ENCODE data around the gene ZBED1.
"Not testable (repeated sequence)": the region's sequence is repeated elsewhere in the genome, so short reads cannot be mapped to it uniquely, and the experiment has no call there.

ZBED1 gene

DNA sequence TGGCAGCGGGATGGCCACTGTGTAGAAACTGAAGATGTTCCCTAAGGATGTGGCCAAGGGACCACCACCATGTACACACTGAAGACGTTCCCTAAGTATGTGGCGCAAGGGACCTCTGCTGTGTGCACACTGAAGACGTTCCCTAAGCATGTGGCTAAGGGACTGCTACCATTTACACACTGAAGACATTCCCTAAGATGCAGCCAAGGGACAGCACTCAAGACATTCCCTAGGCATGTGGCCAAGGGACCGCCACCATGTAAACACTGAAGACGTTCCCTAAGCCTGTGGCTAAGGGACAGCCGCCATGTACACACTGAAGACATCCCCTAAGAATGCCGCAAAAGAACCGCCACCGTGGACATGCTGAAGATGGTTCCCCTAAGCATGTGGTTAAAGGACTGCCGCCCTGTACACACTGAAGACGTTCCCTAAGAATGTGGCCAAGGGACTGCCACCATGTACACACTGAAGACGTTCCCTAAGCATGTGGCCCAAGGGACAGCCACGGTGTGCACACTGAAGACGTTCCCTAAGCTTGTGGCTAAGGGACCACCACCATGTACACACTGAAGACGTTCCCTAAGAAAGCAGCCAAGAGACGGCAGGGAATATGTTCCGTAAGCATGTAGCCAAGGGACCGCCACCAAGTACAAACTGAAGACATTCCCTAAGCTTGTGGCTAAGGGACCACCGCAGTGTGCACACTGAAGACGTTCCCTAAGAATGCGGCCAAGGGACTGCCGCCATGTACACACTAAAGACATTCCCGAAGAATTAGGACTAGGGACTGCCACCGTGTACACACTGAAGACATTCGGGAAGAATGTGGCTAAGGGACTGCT, 43.3 kb downstream of the ZBED1 start:
- no peak for DNase-seq (ENCODE audit: low read depth in 2 of 2, low spot score in 1 of 2)

DNA sequence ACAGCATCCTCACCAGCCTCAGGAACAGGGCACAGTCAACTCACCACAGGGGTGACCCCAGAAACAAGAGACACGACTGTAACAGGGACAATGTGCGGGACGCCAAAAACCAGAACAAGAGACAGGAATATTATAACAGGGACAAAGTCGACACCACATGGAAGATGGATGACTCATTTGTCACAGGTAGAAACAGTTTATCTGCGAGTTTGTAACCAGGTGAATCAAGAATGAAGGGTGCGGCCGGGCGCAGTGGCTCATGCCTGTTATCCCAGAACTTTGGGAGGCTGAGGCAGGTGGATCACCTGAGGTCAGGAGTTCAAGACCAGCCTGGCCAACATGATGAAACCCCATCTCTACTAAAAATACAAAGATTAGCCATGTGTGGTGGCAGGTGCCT, 44.7 kb downstream of the ZBED1 start:
- not testable (repeated sequence) for DNase-seq (ENCODE audit: low read depth in 2 of 2, low spot score in 1 of 2)

DNA sequence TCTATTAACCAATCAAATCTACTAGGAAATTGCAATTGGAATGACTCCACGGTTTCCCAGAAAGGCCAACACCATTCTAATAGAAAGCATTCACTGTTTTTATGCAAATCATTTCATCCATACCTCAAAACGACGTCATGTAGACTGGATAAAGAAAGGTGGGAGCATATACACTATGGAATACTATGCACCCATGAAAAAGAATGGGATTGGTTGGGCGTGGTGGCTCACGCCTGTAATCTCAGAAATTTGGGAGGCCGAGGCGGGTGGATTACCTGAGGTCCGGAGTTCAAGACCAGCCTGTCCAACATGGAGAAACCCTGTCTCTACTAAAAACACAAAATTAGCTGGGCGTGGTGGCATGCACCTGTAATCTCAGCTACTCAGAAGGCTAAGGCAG, 46.2 kb downstream of the ZBED1 start:
- DNase-seq (ENCODE audit: low read depth in 2 of 2, low spot score in 1 of 2) = not testable (repeated sequence)

DNA sequence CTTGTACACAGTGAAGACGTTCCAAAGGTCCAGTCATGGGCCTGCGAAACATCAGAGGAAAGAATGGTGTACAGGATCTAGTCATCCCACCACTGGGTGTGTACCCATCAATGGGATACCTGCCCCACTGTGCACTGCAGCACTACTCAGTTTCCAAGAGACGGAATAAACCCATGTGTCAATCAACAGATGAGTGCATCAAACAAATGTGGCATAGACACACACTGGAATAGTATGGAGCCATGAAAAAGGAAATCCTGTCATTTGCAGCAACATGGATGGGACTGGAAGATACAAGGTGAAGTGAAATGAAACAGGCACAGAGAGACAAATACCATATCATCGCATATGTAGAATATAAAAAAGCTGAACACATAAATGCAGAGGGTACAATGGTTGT, 48.0 kb downstream of the ZBED1 start:
- DNase-seq (ENCODE audit: low read depth in 2 of 2, low spot score in 1 of 2) = no peak

DNA sequence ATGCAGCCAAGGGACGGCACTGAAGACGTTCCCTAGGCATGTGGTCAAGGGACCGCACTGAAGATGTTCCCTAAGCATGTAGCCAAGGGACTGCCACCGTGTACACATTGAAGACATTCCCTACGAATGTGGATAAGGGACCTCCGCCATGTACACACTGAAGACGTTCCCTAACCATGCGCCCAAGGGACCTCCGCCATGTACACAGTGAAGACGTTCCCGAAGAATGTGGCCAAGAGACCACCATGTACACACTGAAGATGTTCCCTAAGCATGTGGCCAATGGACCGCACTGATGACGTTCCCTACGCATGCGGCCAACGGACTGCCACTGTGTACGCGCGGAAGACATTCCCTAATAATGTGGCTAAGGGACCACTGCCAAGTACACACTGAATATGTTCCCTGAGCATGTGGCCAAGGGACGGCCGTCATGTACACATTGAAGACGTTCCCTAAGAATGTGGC, 48.4 kb downstream of the ZBED1 start:
- DNase-seq (ENCODE audit: low read depth in 2 of 2, low spot score in 1 of 2) = no peak

DNA sequence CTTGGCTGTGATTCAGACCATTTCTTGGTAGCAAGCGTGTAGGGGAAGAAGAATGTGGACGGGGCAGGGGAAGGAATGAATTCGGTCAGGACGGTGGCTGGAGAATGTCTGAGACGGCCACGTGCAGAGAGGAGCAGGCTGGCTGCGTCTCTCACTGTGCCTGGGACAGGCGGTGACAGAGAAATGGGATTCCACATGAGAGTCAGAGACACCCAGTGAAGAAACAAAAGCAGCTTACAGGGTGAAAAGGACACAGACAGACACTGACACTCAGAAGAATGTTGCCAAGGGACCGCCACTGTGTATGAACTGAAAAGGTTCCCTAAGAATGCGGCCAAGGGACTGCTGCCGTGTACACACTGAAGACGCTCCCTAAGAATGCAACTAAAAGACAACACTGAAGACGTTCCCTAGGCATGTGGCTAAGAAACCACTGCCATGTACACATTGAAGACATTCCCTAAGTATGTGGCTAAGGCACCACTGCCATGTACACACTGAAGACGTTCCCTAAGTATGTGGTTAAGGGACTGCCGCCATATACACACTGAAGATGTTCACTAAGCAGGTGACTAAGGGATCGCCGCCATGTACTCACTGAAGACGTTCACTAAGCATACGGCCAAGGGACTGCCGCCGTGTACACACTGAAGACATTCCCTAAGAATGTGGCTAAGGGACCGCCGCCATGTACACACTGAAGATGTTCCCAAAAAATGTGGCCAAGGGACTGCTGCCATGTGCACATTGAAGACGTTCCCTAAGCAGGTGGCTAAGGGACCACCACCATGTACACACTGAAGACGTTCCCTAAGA, 49.1 kb downstream of the ZBED1 start:
- DNase-seq (ENCODE audit: low read depth in 2 of 2, low spot score in 1 of 2) = no peak

DNA sequence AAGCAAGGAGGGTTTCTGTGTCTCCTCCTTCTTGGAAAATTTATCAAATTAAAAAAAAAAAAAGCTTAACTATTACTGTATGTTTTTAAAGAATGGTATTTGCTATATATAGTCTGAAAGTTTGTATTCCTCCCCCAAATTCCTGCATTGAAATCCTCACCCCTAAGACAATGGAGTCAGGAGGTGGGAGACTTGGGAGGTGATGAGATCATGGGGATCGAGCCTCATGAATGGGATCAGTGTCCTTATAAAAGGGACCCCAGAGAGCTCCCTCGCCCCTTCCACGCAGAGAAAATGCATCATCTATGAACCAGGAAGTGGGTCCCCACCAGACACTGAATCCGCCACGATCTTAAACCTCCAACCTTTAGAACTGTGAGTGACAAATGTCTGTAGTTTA, 50.1 kb downstream of the ZBED1 start:
- no peak for DNase-seq (ENCODE audit: low read depth in 2 of 2, low spot score in 1 of 2)

DNA sequence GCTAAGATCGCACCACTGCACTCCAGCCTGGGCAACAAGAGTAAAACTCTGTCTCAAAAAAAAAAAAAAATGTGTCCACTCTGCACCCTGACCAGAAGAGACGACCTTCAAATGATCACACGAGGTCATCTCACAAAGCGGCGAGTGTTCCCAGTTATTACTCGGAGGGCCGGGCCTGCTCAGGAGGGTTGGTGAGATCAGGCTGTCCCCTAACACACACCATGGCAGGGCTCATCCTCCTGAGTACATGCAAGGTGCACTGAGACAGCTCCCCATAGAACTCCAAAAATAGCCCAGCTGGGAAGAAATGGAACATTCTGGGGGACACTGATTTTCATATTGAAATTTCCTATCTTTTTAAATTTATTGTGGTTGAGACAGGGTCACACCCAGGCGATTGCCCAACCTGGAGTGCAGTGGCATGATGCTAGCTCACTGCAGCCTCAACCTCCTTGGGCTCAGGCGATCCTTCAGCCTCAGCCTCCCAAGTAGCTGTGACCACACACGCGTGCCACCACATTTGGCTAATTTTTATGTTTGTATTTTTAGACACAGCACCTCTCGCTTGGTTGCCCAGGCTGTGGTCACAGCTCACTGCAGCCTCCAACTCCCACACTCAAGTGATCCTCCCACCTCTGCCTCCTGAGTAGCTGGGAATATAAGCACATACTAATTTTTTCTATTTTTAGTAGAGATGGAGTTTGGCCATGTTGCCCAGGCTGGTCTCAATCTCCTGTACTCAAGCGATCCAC, 51.5 kb downstream of the ZBED1 start:
- DNase-seq (ENCODE audit: low read depth in 2 of 2, low spot score in 1 of 2) = no peak

DNA sequence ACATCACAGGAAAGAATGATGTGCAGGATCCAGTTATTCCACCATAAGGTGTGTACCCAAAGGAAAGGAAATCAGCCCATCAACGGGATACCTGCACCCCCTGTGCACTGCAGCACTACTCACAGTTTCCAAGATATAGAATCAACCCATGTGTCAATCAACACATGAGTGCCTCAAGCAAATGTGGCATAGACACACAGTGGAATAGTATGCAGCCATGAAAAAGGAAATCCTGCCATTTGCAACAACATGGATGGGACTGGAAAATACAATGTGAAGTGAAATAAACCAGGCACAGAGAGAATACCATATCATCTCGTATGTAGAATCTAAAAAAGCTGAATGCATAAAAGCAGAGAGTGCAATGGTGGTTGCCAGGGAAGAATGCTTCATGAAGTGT, 53.3 kb downstream of the ZBED1 start:
- no peak for DNase-seq (ENCODE audit: low read depth in 2 of 2, low spot score in 1 of 2)

DNA sequence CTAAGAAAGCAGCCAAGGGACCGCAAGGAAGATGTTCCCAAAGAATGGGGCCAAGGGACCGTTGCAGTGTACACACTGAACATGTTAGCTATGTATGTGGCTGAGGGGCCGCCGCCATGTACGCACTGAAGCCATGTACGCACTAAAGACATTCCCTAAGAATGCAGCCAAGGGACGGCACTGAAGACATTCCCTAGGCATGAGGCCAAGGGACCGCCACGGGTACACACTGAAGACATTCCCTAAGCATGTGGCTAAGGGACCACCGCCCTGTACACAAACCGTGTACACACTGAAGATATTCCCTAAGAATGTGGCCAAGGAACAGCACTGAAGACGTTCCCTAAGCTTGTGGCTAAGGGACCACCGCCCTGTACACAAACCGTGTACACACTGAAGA, 54.0 kb downstream of the ZBED1 start:
- DNase-seq (ENCODE audit: low read depth in 2 of 2, low spot score in 1 of 2) = no peak

DNA sequence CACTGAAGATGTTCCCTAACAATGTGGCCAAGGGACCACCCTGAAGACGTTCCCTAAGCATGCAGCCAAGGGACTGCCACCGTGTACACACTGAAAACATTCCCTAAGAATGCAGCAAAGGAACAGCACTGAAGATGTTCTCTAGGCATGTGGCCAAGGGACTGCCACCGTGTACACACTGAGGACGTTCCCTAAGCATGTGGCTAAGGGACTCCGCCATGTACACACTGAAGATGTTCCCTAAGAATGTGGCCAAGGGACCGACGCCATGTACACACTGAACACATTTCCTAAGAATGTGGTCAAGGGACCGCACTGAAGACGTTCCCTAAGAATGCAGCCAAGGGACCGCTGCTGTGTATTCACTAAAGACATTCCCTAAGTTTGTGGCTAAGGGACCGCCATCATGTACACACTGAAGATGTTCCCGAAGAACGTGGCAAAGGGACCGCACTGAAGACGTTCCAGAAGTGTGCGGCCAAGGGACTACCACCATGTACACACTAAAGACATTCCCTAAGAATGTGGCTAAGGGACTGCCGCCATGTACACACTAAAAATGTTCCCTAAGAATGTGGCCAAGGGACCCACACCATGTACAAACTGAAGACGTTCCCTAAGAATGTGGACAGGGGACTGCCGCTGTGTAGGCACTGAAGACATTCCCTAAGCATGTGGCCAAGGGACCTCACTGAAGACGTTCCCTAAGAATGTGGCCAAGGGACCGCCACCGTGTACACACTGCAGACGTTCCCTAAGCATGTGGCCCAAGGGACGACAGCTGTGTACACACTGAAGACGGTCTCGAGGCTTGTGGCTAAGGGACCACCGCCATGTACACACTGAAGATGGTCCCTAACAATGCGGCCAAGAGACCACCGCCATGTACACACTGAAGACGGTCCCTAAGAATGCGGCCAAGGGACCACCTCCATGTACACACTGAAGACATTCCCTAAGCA, 54.8 kb downstream of the ZBED1 start:
- DNase-seq (ENCODE audit: low read depth in 2 of 2, low spot score in 1 of 2) = no peak

DNA sequence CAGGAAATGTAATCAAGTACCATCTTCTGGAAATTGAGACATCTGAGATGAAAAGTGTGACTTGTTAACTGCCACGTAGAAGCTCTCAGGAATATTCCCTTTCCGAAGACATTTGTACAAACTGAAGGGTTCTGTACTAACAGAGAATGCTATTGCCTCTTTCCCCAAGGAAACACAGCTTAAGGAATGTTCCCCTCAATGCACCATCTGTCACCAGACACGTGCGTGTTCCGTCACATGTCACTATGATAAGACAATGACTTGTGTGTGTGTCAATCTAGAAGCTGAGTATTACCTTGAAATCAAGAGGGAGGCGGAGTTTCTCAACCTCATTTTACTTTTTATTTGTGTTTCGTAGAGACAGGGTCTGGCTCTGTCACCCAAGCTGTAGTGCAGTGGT, 58.1 kb downstream of the ZBED1 start:
- no peak for DNase-seq (ENCODE audit: low read depth in 2 of 2, low spot score in 1 of 2)

DNA sequence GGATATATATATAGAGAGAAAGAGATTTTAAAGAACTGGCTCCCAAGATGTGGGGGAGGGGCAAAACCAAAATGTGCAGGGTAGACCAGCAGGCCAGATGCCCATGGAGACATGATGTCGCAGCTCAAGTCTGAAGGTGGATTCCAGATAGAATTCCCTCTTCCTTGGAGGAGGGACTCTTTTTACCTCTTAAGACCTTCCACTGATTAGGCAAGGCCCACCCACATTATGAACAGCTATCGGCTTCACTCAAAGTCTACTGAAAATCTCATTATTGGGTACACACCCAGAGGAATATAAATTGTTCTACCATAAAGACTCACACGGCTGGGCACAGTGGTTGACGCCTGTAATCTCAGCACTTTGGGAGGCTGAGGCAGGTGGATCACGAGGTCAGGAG, 59.3 kb downstream of the ZBED1 start:
- DNase-seq (ENCODE audit: low read depth in 2 of 2, low spot score in 1 of 2) = no peak

DNA sequence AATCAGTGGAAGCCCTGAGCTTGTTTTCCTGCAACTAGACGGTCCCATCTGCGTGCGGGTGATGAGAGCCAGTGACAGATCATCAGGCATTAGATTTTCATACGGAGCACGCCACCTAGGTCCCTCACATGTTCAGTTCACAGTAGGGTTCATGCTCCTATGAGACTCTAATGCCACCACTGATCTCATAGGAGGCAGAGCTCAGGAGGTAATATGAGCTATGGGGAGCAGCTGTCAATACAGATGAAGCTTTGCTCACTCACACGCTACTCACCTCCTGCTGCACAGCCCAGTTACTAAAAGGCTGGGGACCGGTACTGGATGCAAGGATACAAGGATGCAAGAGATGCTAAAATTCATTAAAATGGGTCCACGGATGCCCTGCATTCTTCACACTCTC, 61.2 kb downstream of the ZBED1 start:
- no peak for DNase-seq (ENCODE audit: low read depth in 2 of 2, low spot score in 1 of 2)

All from stimulated activated CD8-positive, alpha-beta memory T cell treated with anti-CD3 and anti-CD28 coated beads, Interleukin-4, amount 100 ng/mL, for 1 hour (primary cell).